Caco-2 (cell line): ENCODE results near the gene ZNF302. TPM values are rescaled to one million over a fixed set of nuclear protein-coding genes. Genes with fewer than 3 reads are reported as not detected.

Experiments
- BruUV-seq: library from RNA; stranded (reverse); fragments of 400-500 nt; replicated peaks from 2 replicates; lab custom pipeline; 2021; lab: Mats Ljungman, UMichigan
- CTCF ChIA-PET: fragments of 300-600 bp; sonication (Branson Sonifier 250); formaldehyde crosslinking; loops from one replicate; lab custom pipeline; 2022; ENCODE audit warnings: antibody characterized with exemption; lab: Charles Lee
- POLR2A ChIA-PET: fragments of 300-600 bp; sonication (Branson Sonifier 250); formaldehyde crosslinking; loops from one replicate; lab custom pipeline; 2022; ENCODE audit warnings: antibody characterized with exemption; lab: Charles Lee
- DNase-seq, 2 experiments: peaks; one replicate each; pipeline versions ENCODE4 v3.0.0 to v3.0.0-alpha.2; 2020 to 2022
- H3K27me3 ChIP-seq: replicated peaks from 2 replicates; pipeline ENCODE4 v1.6.0; 2011; ENCODE audit warnings: low read length; ENCODE audit not compliant: control insufficient read depth, insufficient read depth
- H3K36me3 ChIP-seq: 2 replicates; pipeline ENCODE4 v1.5.1; 2011; ENCODE audit warnings: low read length; ENCODE audit not compliant: control insufficient read depth, insufficient read depth
- H3K4me1 ChIP-seq: fragments of 250-450 bp; sonication (Bioruptor Pico); 2 replicates; pipeline ENCODE4 v1.5.1; 2020; ENCODE audit warnings: mild to moderate bottlenecking
- H3K4me3 ChIP-seq: 2 replicates; pipeline ENCODE4 v1.5.1; 2011; ENCODE audit warnings: low read depth, mild to moderate bottlenecking, control low read depth, low read length
- H3K9me3 ChIP-seq: fragments of 250-450 bp; sonication (Bioruptor Pico); 2 replicates; pipeline ENCODE4 v1.5.1; 2020; ENCODE audit warnings: mild to moderate bottlenecking, moderate library complexity
- H3K27ac Mint-ChIP-seq: one replicate; pipeline ENCODE4 v1.8.0; 2022; ENCODE audit warnings: mixed read lengths; ENCODE audit not compliant: unreplicated experiment
- H3K27me3 Mint-ChIP-seq: one replicate; pipeline ENCODE4 v1.8.0; 2022; ENCODE audit warnings: mixed read lengths; ENCODE audit not compliant: insufficient read depth, unreplicated experiment
- H3K36me3 Mint-ChIP-seq: one replicate; pipeline ENCODE4 v1.8.0; 2022; ENCODE audit warnings: mild to moderate bottlenecking, mixed read lengths; ENCODE audit not compliant: insufficient read depth, unreplicated experiment
- H3K4me1 Mint-ChIP-seq: one replicate; pipeline ENCODE4 v1.8.0; 2022; ENCODE audit warnings: low read depth, mixed read lengths; ENCODE audit not compliant: unreplicated experiment
- H3K4me3 Mint-ChIP-seq: one replicate; pipeline ENCODE4 v1.8.0; 2022; ENCODE audit warnings: mild to moderate bottlenecking, moderate library complexity, mixed read lengths; ENCODE audit not compliant: unreplicated experiment
- H3K9me3 Mint-ChIP-seq: one replicate; pipeline ENCODE4 v1.8.0; 2022; ENCODE audit warnings: mixed read lengths; ENCODE audit not compliant: unreplicated experiment
- CTCF ChIP-seq, 2 experiments: fragments of 200-600 bp in 1 of 2; IDR thresholded peaks; 1 replicate in 1 of 2; 2 replicates in 1 of 2; pipeline versions ENCODE4 v1.5.1 to v1.8.0; 2011 to 2022; ENCODE audit warnings: antibody characterized with exemption in 1 of 2, control low read depth in 1 of 2, inconsistent platforms in 1 of 2, low read depth in 1 of 2, low read length in 1 of 2, mild to moderate bottlenecking in 1 of 2, moderate library complexity in 1 of 2; ENCODE audit not compliant: insufficient read depth in 1 of 2, severe bottlenecking in 1 of 2, unreplicated experiment in 1 of 2
- intact Hi-C: fragments of 100-400 bp; cut with micrococcal nuclease; formaldehyde crosslinking; loops from one replicate; pipeline ENCODE4 v1.10.0; 2022; ENCODE audit not compliant: unreplicated experiment
- total RNA-seq: library from RNA; stranded (reverse); gene quantifications from 2 replicates; pipeline ENCODE4 v1.2.3, GENCODE V29; 2022

The ZNF302 gene
- total RNA-seq, 1 experiment from 2014 or later, result 30.1 TPM

DNA sequence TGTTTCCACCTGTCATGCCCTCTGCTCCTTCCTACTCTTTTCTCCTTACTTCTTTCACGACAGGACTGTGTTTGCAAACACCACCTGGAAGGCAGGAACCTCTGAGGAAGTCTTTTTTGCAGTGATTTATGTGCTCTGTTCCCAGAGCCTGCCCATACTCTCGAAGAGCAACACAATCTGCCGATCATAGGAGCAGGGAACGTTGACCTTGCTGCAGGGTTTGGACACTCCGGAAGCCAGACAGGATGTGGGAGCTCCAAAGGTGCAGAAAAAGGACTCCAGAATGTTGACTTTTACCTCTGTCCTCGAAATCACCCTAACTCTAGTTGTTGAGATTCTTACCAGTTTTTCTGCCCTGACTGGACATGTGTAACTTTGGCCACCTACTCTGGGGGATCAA lies 47.9 kb downstream of the ZNF302 start:
- no peaks in the 10 kb centered on the region for H3K36me3 Mint-ChIP-seq
- peaks cover 4% of the 10 kb centered on the region; the same call in 1 of the 2 replicates for H3K4me1 ChIP-seq
- no peak overlapping the region for H3K27ac Mint-ChIP-seq
- CTCF ChIA-PET, result no interaction called here
- H3K4me3 ChIP-seq, result no peak overlapping the region
- intact Hi-C loops, result no loop called here
- H3K27me3 ChIP-seq, result no peaks in the 10 kb centered on the region
- no peak overlapping the region for H3K4me3 Mint-ChIP-seq
- BruUV-seq, result no TSS peak
- POLR2A ChIA-PET, result no interaction called here
- H3K36me3 ChIP-seq, result no peaks in the 10 kb centered on the region
- TF ChIP-seq CTCF (IDR thresholded peaks at IDR 0.05; ENCODE audit: insufficient read depth in 1 of 2, low read depth in 1 of 2, low read length in 1 of 2, severe bottlenecking in 1 of 2, unreplicated experiment in 1 of 2), result no peak
- no peaks in the 10 kb centered on the region for H3K9me3 ChIP-seq
- no peaks in the 10 kb centered on the region for H3K4me1 Mint-ChIP-seq
- no peaks in the 10 kb centered on the region for H3K9me3 Mint-ChIP-seq
- DNase-seq, result no peak
- H3K27me3 Mint-ChIP-seq, result peaks cover 15% of the 10 kb centered on the region

GRCh38 chr19:34731019-34731829 lies 53.7 kb downstream of the ZNF302 start:
- no peak for TF ChIP-seq CTCF (IDR thresholded peaks at IDR 0.05; ENCODE audit: insufficient read depth in 1 of 2, low read depth in 1 of 2, low read length in 1 of 2, severe bottlenecking in 1 of 2, unreplicated experiment in 1 of 2)
- Histone ChIP-seq H3K9me3 (no peaks in the 10 kb centered on the region), H3K4me3 (no peak overlapping the region), H3K27me3 (no peaks in the 10 kb centered on the region), H3K36me3 (no peaks in the 10 kb centered on the region), H3K4me1 (peaks cover 12% of the 10 kb centered on the region)
- Mint-ChIP-seq H3K9me3 (peaks cover 9% of the 10 kb centered on the region), H3K36me3 (peaks cover 19% of the 10 kb centered on the region), H3K27ac (no peak overlapping the region), H3K4me3 (no peak overlapping the region), H3K4me1 (peaks cover 10% of the 10 kb centered on the region), H3K27me3 (peaks cover 4% of the 10 kb centered on the region)
- no TSS peak for BruUV-seq
- ChIA-PET POLR2A (no interaction called here), CTCF (no interaction called here)
- intact Hi-C loops, result no loop called here
- DNase-seq, result no peak

- Mint-ChIP-seq H3K27ac (no peak overlapping the region), H3K36me3 (peaks cover 19% of the 10 kb centered on the region), H3K4me1 (peaks cover 10% of the 10 kb centered on the region), H3K27me3 (no peaks in the 10 kb centered on the region), H3K4me3 (no peak overlapping the region), H3K9me3 (peaks cover 9% of the 10 kb centered on the region)
- H3K36me3 ChIP-seq, result no peaks in the 10 kb centered on the region
- no peak for TF ChIP-seq CTCF (IDR thresholded peaks at IDR 0.05; ENCODE audit: insufficient read depth in 1 of 2, low read depth in 1 of 2, low read length in 1 of 2, severe bottlenecking in 1 of 2, unreplicated experiment in 1 of 2)
- 0 out of 2 replicates have a peak, but pooled peaks cover 1% of the 10 kb centered on the region for H3K9me3 ChIP-seq
- ChIA-PET CTCF (no interaction called here), POLR2A (no interaction called here)
- DNase-seq, result no peak
- no peak overlapping the region for H3K4me3 ChIP-seq
- BruUV-seq, result no TSS peak
- H3K4me1 ChIP-seq, result peaks cover 12% of the 10 kb centered on the region
- intact Hi-C loops, result no loop called here
- no peaks in the 10 kb centered on the region for H3K27me3 ChIP-seq
Measured at GRCh38 chr19:34731964-34732363, 54.5 kb downstream of the ZNF302 start.
